ENCODE results near the gene PUS1.
A peak's percentile ranks its signal among the peaks of the same experiment; 100 is the strongest.

Gene PUS1

DNA sequence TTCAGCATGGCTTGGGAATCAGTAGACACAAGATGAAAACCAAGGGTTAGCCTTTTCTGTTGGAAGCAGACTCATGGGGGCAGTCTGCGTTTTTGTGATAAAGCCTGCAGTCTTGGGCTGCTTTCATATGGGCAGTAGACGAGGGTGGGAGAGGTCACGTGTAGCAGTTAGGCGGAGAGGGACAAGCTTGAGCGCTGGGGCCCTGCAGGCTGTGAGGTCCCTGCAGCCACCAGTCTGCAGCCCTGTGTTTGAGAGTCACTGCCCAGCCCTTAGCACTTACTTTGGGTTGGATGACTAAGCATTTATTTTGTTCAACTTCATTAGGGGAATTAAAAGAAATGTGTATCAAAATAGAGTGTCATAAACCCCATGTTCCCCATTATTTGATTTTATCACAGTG is 57.8 kb downstream of the PUS1 start:
- ChIA-PET POLR2A (no interaction called here), CTCF (no interaction called here)
- Histone ChIP-seq H3K4me1 (ENCODE audit: control extremely low read depth in 1 of 4, control insufficient read depth in 4 of 4, insufficient read depth in 4 of 4, low read length in 3 of 4) (peaks cover 0 to 14% (median 0%) of the 10 kb centered on the region in 4 experiments), H3K27ac (ENCODE audit: insufficient read depth in 1 of 2, low read depth in 1 of 2, low read length in 2 of 2, poor library complexity in 1 of 2, severe bottlenecking in 2 of 2) (no peak overlapping the region), H3K9me3 (ENCODE audit: control extremely low read depth in 1 of 5, control insufficient read depth in 4 of 5, insufficient read depth in 2 of 5, low read depth in 1 of 5, low read length in 4 of 5) (no peaks in the 10 kb centered on the region), H3K27me3 (replicated peaks in 2 of 5; ENCODE audit: control insufficient read depth in 4 of 5, insufficient read depth in 5 of 5, low read length in 4 of 5) (no peaks in the 10 kb centered on the region), H3K4me3 (ENCODE audit: control insufficient read depth in 1 of 7, extremely low read depth in 1 of 7, insufficient read depth in 4 of 7, low read depth in 2 of 7, low read length in 6 of 7) (no peak overlapping the region), H3K36me3 (ENCODE audit: control insufficient read depth in 4 of 4, insufficient read depth in 4 of 4, low read length in 3 of 4) (peaks cover 18 to 79% (median 63%) of the 10 kb centered on the region in 4 experiments)
- 91% methylated on average over 5 of the region's 5 CpGs for WGBS (ENCODE audit: insufficient coverage)
- peak in 1 of 3 donors; percentile 4 for DNase-seq

DNA sequence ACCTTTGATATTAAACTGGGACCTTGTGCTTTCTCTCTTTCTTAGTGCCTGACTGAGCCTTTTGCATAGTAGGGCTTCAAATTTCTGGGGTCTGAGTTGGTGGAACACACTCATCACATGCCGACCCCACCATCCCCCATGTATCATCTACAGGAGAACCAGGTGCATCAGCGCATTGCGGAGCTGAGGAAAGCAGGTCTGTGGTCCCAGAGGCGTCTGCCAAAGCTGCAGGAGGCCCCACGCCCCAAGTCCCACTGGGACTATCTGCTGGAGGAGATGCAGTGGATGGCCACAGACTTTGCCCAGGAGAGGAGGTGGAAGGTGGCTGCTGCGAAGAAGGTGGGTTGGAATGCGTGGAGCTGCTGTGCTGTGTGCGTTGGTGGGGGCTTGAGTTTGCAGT is 58.5 kb downstream of the PUS1 start:
- H3K9me3 ChIP-seq (ENCODE audit: control extremely low read depth in 1 of 5, control insufficient read depth in 4 of 5, insufficient read depth in 2 of 5, low read depth in 1 of 5, low read length in 4 of 5), result no peaks in the 10 kb centered on the region
- H3K27ac ChIP-seq (ENCODE audit: insufficient read depth in 1 of 2, low read depth in 1 of 2, low read length in 2 of 2, poor library complexity in 1 of 2, severe bottlenecking in 2 of 2), result no peak overlapping the region
- no peak for DNase-seq
- ChIA-PET POLR2A (interaction anchor here (0.6 kb wide), 1 partner anchor 127 kb away, joined by 3 read pairs; no protein-coding TSS in a partner anchor), CTCF (interaction anchor here (1.9 kb wide), 1 partner anchor 15 kb away, joined by 5 read pairs; no protein-coding TSS in a partner anchor)
- H3K27me3 ChIP-seq (replicated peaks in 2 of 5; ENCODE audit: control insufficient read depth in 4 of 5, insufficient read depth in 5 of 5, low read length in 4 of 5), result no peaks in the 10 kb centered on the region
- H3K4me3 ChIP-seq (ENCODE audit: control insufficient read depth in 1 of 7, extremely low read depth in 1 of 7, insufficient read depth in 4 of 7, low read depth in 2 of 7, low read length in 6 of 7), result no peak overlapping the region
- H3K4me1 ChIP-seq (ENCODE audit: control extremely low read depth in 1 of 4, control insufficient read depth in 4 of 4, insufficient read depth in 4 of 4, low read length in 3 of 4), result peaks cover 0 to 14% (median 0%) of the 10 kb centered on the region in 4 experiments
- 97% methylated on average over 5 of the region's 8 CpGs for WGBS (ENCODE audit: insufficient coverage)
- peaks cover 18 to 81% (median 66%) of the 10 kb centered on the region in 4 experiments for H3K36me3 ChIP-seq (ENCODE audit: control insufficient read depth in 4 of 4, insufficient read depth in 4 of 4, low read length in 3 of 4)

DNA sequence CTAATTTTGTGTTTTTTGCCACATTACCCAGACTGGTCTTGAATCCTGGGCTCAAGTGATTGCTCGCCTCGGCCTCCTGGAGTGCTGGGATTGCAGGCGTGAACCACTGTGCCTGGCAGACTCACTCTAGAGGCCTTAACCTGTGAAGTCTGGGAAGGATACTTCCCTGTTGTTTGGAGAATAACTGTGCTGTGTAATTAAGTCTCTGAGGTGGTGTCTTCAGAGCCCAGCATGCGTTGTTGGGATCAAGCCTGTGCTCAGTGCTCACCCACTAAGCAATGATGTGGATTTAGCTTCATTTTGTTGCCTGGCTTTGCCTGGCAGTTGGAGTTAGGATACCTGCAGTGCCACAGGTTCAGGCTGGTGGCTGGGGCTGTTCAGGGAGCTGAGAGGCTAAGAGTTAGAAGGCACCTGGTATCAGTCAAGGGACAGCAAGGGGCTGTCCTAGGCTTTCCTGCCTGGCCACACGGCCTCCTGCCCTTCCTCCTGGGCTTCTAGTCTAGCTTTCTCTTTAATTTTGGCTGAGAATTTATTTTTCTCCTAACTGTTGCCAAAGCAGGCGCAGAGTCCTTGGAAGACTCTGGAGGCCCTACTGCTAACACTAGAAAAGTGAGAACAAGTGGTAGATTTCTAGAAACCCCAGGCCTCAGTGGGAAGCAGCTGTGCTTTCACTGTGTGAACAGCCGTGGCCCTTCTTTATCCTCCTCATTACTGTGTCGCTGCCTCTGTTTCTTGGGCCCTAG is 59.1 kb downstream of the PUS1 start:
- Histone ChIP-seq H3K9me3 (ENCODE audit: control extremely low read depth in 1 of 5, control insufficient read depth in 4 of 5, insufficient read depth in 2 of 5, low read depth in 1 of 5, low read length in 4 of 5) (no peaks in the 10 kb centered on the region), H3K27me3 (replicated peaks in 2 of 5; ENCODE audit: control insufficient read depth in 4 of 5, insufficient read depth in 5 of 5, low read length in 4 of 5) (no peaks in the 10 kb centered on the region), H3K4me1 (ENCODE audit: control extremely low read depth in 1 of 4, control insufficient read depth in 4 of 4, insufficient read depth in 4 of 4, low read length in 3 of 4) (peaks cover 0 to 14% (median 0%) of the 10 kb centered on the region in 4 experiments), H3K27ac (ENCODE audit: insufficient read depth in 1 of 2, low read depth in 1 of 2, low read length in 2 of 2, poor library complexity in 1 of 2, severe bottlenecking in 2 of 2) (no peak overlapping the region), H3K36me3 (ENCODE audit: control insufficient read depth in 4 of 4, insufficient read depth in 4 of 4, low read length in 3 of 4) (peaks cover 20 to 82% (median 67%) of the 10 kb centered on the region in 4 experiments), H3K4me3 (ENCODE audit: control insufficient read depth in 1 of 7, extremely low read depth in 1 of 7, insufficient read depth in 4 of 7, low read depth in 2 of 7, low read length in 6 of 7) (no peak overlapping the region)
- ChIA-PET CTCF (interaction anchor here (1.6 to 1.9 kb wide), 2 partner anchors 14 to 152 kb away, joined by 4 to 5 read pairs; no protein-coding TSS in a partner anchor), POLR2A (interaction anchor here (0.6 kb wide), 1 partner anchor 128 kb away, joined by 3 read pairs; no protein-coding TSS in a partner anchor)
- 97% methylated on average over 8 of the region's 8 CpGs for WGBS (ENCODE audit: insufficient coverage)
- DNase-seq, result no peak

DNA sequence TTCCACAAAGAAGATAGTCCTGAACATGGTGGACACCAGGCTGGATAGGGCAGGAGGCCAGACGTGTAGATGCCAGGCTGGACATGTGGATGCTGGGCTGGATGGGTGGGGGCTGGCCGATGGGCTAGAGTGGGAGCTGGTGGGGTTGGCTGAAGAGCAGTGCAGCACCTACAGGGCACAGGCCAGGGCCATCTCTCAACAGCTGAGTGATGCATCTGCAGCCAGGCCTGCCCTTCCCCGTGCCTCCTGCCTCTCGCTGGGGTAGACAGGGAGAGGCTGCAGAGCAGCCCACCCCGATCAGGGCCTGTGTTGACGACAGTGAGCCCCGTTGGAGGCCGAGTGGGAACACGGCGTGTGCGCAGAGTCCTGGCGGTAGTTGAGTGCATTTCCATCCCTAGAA is 59.9 kb downstream of the PUS1 start:
- no peaks in the 10 kb centered on the region for H3K9me3 ChIP-seq (ENCODE audit: control extremely low read depth in 1 of 5, control insufficient read depth in 4 of 5, insufficient read depth in 2 of 5, low read depth in 1 of 5, low read length in 4 of 5)
- CTCF ChIA-PET, result interaction anchor here (1.6 to 1.9 kb wide), 2 partner anchors 14 to 152 kb away, joined by 4 to 5 read pairs; no protein-coding TSS in a partner anchor
- POLR2A ChIA-PET, result no interaction called here
- H3K27me3 ChIP-seq (replicated peaks in 2 of 5; ENCODE audit: control insufficient read depth in 4 of 5, insufficient read depth in 5 of 5, low read length in 4 of 5), result no peaks in the 10 kb centered on the region
- H3K36me3 ChIP-seq (ENCODE audit: control insufficient read depth in 4 of 4, insufficient read depth in 4 of 4, low read length in 3 of 4), result peaks cover 24 to 88% (median 69%) of the 10 kb centered on the region in 4 experiments
- H3K4me3 ChIP-seq (ENCODE audit: control insufficient read depth in 1 of 7, extremely low read depth in 1 of 7, insufficient read depth in 4 of 7, low read depth in 2 of 7, low read length in 6 of 7), result no peak overlapping the region
- peaks cover 0 to 14% (median 0%) of the 10 kb centered on the region in 4 experiments for H3K4me1 ChIP-seq (ENCODE audit: control extremely low read depth in 1 of 4, control insufficient read depth in 4 of 4, insufficient read depth in 4 of 4, low read length in 3 of 4)
- no peak for DNase-seq
- 95% methylated on average over 9 of the region's 12 CpGs for WGBS (ENCODE audit: insufficient coverage)
- no peak overlapping the region for H3K27ac ChIP-seq (ENCODE audit: insufficient read depth in 1 of 2, low read depth in 1 of 2, low read length in 2 of 2, poor library complexity in 1 of 2, severe bottlenecking in 2 of 2)

DNA sequence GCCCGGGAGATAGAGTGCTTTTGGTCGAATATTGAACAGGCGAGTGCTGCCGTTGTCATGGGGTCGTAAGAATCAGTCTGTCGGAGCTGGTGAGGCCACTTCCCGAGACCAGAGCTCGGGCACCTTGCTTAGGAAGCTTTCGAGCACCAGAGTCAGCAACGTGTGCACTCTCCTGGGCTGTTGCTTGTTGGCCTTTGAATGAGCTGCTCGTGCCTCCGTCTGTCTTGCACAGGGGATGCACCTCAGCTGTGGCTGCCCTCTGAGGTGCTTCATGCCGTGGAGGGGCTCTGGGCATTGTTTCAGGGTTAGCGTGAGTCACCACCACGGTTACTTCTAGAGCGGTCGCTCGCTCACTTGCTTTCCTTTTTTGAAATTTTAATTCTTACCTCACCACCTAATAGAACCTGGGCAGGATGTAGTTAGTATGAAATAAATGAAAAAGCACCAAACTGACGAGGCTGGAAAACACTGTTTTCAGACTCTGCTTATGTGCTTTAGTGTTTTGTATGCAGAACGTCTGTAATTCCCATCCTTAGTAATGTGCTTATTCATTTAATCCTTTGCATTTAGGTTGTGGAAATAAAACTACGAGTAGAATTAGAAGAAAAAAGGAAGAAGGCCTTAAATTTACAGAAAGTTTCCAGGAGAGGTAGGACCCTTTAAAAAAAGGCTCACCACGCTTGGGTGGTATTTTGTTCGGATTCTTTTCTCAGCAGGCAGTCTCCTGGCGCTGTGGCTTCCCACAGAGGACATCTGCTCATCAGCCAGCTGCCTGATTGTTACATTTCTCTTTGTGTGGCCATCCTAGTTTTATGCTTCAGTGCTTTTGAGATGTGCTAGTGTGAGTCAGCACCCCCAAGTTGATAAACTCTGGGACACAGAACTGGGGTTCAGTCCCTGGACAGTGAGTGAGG is 61.2 kb downstream of the PUS1 start:
- ChIA-PET POLR2A (interaction anchor here (0.5 kb wide), 1 partner anchor 24 kb away, joined by 3 read pairs; no protein-coding TSS in a partner anchor), CTCF (interaction anchor here (1.6 kb wide), 1 partner anchor 154 kb away, joined by 4 read pairs; no protein-coding TSS in a partner anchor)
- Histone ChIP-seq H3K9me3 (ENCODE audit: control extremely low read depth in 1 of 5, control insufficient read depth in 4 of 5, insufficient read depth in 2 of 5, low read depth in 1 of 5, low read length in 4 of 5) (no peaks in the 10 kb centered on the region), H3K36me3 (ENCODE audit: control insufficient read depth in 4 of 4, insufficient read depth in 4 of 4, low read length in 3 of 4) (peaks cover 22 to 95% (median 74%) of the 10 kb centered on the region in 4 experiments), H3K4me1 (ENCODE audit: control extremely low read depth in 1 of 4, control insufficient read depth in 4 of 4, insufficient read depth in 4 of 4, low read length in 3 of 4) (peaks cover 0 to 6% (median 0%) of the 10 kb centered on the region in 4 experiments), H3K27ac (ENCODE audit: insufficient read depth in 1 of 2, low read depth in 1 of 2, low read length in 2 of 2, poor library complexity in 1 of 2, severe bottlenecking in 2 of 2) (no peak overlapping the region), H3K4me3 (ENCODE audit: control insufficient read depth in 1 of 7, extremely low read depth in 1 of 7, insufficient read depth in 4 of 7, low read depth in 2 of 7, low read length in 6 of 7) (no peak overlapping the region), H3K27me3 (replicated peaks in 2 of 5; ENCODE audit: control insufficient read depth in 4 of 5, insufficient read depth in 5 of 5, low read length in 4 of 5) (no peaks in the 10 kb centered on the region)
- DNase-seq, result no peak
- 91% methylated on average over 17 of the region's 24 CpGs for whole genome bisulfite sequencing (ENCODE audit: insufficient coverage)

DNA sequence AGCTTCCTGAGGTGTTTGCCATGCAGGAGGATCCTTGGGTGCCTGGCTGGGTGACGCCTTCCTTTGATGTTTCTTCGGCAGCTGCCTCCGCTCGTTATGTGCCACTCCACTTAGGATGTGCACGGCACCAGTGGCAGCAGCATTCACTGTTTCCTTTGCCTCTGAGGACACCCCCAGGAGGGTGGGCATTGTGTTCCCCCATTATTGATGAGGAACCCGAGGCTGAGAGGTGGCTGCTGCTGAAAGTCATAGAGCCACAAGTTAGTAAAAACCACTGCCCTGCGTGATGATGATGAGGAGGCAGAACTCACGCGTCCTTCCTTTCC is 61.9 kb downstream of the PUS1 start:
- no peaks in the 10 kb centered on the region for H3K27me3 ChIP-seq (replicated peaks in 2 of 5; ENCODE audit: control insufficient read depth in 4 of 5, insufficient read depth in 5 of 5, low read length in 4 of 5)
- no peak overlapping the region for H3K4me3 ChIP-seq (ENCODE audit: control insufficient read depth in 1 of 7, extremely low read depth in 1 of 7, insufficient read depth in 4 of 7, low read depth in 2 of 7, low read length in 6 of 7)
- peaks cover 24 to 92% (median 75%) of the 10 kb centered on the region in 4 experiments for H3K36me3 ChIP-seq (ENCODE audit: control insufficient read depth in 4 of 4, insufficient read depth in 4 of 4, low read length in 3 of 4)
- no peak overlapping the region for H3K27ac ChIP-seq (ENCODE audit: insufficient read depth in 1 of 2, low read depth in 1 of 2, low read length in 2 of 2, poor library complexity in 1 of 2, severe bottlenecking in 2 of 2)
- H3K9me3 ChIP-seq (ENCODE audit: control extremely low read depth in 1 of 5, control insufficient read depth in 4 of 5, insufficient read depth in 2 of 5, low read depth in 1 of 5, low read length in 4 of 5), result no peaks in the 10 kb centered on the region
- no peak for DNase-seq
- 95% methylated on average over 9 of the region's 9 CpGs for WGBS (ENCODE audit: insufficient coverage)
- CTCF ChIA-PET, result no interaction called here
- peaks cover 0 to 6% (median 0%) of the 10 kb centered on the region in 4 experiments for H3K4me1 ChIP-seq (ENCODE audit: control extremely low read depth in 1 of 4, control insufficient read depth in 4 of 4, insufficient read depth in 4 of 4, low read length in 3 of 4)
- POLR2A ChIA-PET, result interaction anchor here (0.5 kb wide), 1 partner anchor 23 kb away, joined by 3 read pairs; no protein-coding TSS in a partner anchor

Data from common myeloid progenitor, CD34-positive (primary cell).